Caco-2 (cell line): ENCODE results near the gene ARL3. TPM values are rescaled to one million over a fixed set of nuclear protein-coding genes. Genes with fewer than 3 reads are reported as not detected.

Source experiments
- BruUV-seq: library from RNA; stranded (reverse); fragments of 400-500 nt; replicated peaks from 2 replicates; lab custom pipeline; 2021; lab: Mats Ljungman, UMichigan
- CTCF ChIA-PET: fragments of 300-600 bp; sonication (Branson Sonifier 250); formaldehyde crosslinking; loops from one replicate; lab custom pipeline; 2022; ENCODE audit warnings: antibody characterized with exemption; lab: Charles Lee
- POLR2A ChIA-PET: fragments of 300-600 bp; sonication (Branson Sonifier 250); formaldehyde crosslinking; loops from one replicate; lab custom pipeline; 2022; ENCODE audit warnings: antibody characterized with exemption; lab: Charles Lee
- DNase-seq, 2 experiments: peaks; one replicate each; pipeline versions ENCODE4 v3.0.0 to v3.0.0-alpha.2; 2020 to 2022
- H3K27me3 ChIP-seq: replicated peaks from 2 replicates; pipeline ENCODE4 v1.6.0; 2011; ENCODE audit warnings: low read length; ENCODE audit not compliant: control insufficient read depth, insufficient read depth
- H3K36me3 ChIP-seq: 2 replicates; pipeline ENCODE4 v1.5.1; 2011; ENCODE audit warnings: low read length; ENCODE audit not compliant: control insufficient read depth, insufficient read depth
- H3K4me1 ChIP-seq: fragments of 250-450 bp; sonication (Bioruptor Pico); 2 replicates; pipeline ENCODE4 v1.5.1; 2020; ENCODE audit warnings: mild to moderate bottlenecking
- H3K4me3 ChIP-seq: 2 replicates; pipeline ENCODE4 v1.5.1; 2011; ENCODE audit warnings: low read depth, mild to moderate bottlenecking, control low read depth, low read length
- H3K9me3 ChIP-seq: fragments of 250-450 bp; sonication (Bioruptor Pico); 2 replicates; pipeline ENCODE4 v1.5.1; 2020; ENCODE audit warnings: mild to moderate bottlenecking, moderate library complexity
- H3K27ac Mint-ChIP-seq: one replicate; pipeline ENCODE4 v1.8.0; 2022; ENCODE audit warnings: mixed read lengths; ENCODE audit not compliant: unreplicated experiment
- H3K27me3 Mint-ChIP-seq: one replicate; pipeline ENCODE4 v1.8.0; 2022; ENCODE audit warnings: mixed read lengths; ENCODE audit not compliant: insufficient read depth, unreplicated experiment
- H3K36me3 Mint-ChIP-seq: one replicate; pipeline ENCODE4 v1.8.0; 2022; ENCODE audit warnings: mild to moderate bottlenecking, mixed read lengths; ENCODE audit not compliant: insufficient read depth, unreplicated experiment
- H3K4me1 Mint-ChIP-seq: one replicate; pipeline ENCODE4 v1.8.0; 2022; ENCODE audit warnings: low read depth, mixed read lengths; ENCODE audit not compliant: unreplicated experiment
- H3K4me3 Mint-ChIP-seq: one replicate; pipeline ENCODE4 v1.8.0; 2022; ENCODE audit warnings: mild to moderate bottlenecking, moderate library complexity, mixed read lengths; ENCODE audit not compliant: unreplicated experiment
- H3K9me3 Mint-ChIP-seq: one replicate; pipeline ENCODE4 v1.8.0; 2022; ENCODE audit warnings: mixed read lengths; ENCODE audit not compliant: unreplicated experiment
- intact Hi-C: fragments of 100-400 bp; cut with micrococcal nuclease; formaldehyde crosslinking; loops from one replicate; pipeline ENCODE4 v1.10.0; 2022; ENCODE audit not compliant: unreplicated experiment
- total RNA-seq: library from RNA; stranded (reverse); gene quantifications from 2 replicates; pipeline ENCODE4 v1.2.3, GENCODE V29; 2022
- TF ChIP-seq, protein P1 (sequence below), 2 experiments: fragments of 200-600 bp in 1 of 2; IDR thresholded peaks; 1 replicate in 1 of 2; 2 replicates in 1 of 2; pipeline versions ENCODE4 v1.5.1 to v1.8.0; 2011 to 2022; ENCODE audit warnings: antibody characterized with exemption in 1 of 2, control low read depth in 1 of 2, inconsistent platforms in 1 of 2, low read depth in 1 of 2, low read length in 1 of 2, mild to moderate bottlenecking in 1 of 2, moderate library complexity in 1 of 2; ENCODE audit not compliant: insufficient read depth in 1 of 2, severe bottlenecking in 1 of 2, unreplicated experiment in 1 of 2

ARL3 gene
- total RNA-seq, 1 experiment from 2014 or later: 7.8 TPM

DNA sequence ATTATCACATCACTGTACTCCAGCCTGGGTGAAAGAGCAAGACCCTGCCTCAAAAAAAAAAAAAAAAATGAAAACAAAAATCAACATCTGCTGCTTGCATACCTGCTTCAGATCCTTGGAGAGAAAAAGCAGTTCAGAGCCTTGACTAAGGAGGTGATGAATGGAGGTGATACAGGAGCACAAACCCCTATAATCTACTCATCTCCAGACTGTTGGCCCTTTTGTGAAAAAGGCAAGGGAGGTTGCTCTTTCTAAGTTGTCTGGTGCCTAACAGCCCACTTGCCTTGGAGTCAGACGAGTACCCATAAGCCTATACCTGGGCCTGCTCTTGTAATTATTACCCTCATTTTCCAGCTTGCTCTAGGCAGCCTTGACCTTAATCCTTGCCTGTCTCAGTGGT, 1.7 kb upstream of the ARL3 start:
- no peak overlapping the region for H3K4me3 ChIP-seq
- H3K9me3 ChIP-seq: no peaks in the 10 kb centered on the region
- H3K4me3 Mint-ChIP-seq: peak overlapping the region; percentile 87
- ChIA-PET POLR2A (no interaction called here), CTCF (no interaction called here)
- peaks cover 48% of the 10 kb centered on the region for H3K36me3 Mint-ChIP-seq
- peaks cover 6% of the 10 kb centered on the region; the same call in 1 of the 2 replicates for H3K4me1 ChIP-seq
- intact Hi-C loops: loop anchor here (2.0 kb wide), 2 partner anchors 27 to 37 kb away; partner anchors contain the start of gene WBP1L
- H3K27ac Mint-ChIP-seq: peak overlapping the region; percentile 50
- no TSS peak for BruUV-seq
- H3K9me3 Mint-ChIP-seq: no peaks in the 10 kb centered on the region
- TF ChIP-seq, protein P1, sequence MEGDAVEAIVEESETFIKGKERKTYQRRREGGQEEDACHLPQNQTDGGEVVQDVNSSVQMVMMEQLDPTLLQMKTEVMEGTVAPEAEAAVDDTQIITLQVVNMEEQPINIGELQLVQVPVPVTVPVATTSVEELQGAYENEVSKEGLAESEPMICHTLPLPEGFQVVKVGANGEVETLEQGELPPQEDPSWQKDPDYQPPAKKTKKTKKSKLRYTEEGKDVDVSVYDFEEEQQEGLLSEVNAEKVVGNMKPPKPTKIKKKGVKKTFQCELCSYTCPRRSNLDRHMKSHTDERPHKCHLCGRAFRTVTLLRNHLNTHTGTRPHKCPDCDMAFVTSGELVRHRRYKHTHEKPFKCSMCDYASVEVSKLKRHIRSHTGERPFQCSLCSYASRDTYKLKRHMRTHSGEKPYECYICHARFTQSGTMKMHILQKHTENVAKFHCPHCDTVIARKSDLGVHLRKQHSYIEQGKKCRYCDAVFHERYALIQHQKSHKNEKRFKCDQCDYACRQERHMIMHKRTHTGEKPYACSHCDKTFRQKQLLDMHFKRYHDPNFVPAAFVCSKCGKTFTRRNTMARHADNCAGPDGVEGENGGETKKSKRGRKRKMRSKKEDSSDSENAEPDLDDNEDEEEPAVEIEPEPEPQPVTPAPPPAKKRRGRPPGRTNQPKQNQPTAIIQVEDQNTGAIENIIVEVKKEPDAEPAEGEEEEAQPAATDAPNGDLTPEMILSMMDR (IDR thresholded peaks at IDR 0.05; ENCODE audit: insufficient read depth in 1 of 2, low read depth in 1 of 2, low read length in 1 of 2, severe bottlenecking in 1 of 2, unreplicated experiment in 1 of 2): no peak
- no peak for DNase-seq
- H3K36me3 ChIP-seq: no peaks in the 10 kb centered on the region
- H3K4me1 Mint-ChIP-seq: peaks cover 37% of the 10 kb centered on the region
- H3K27me3 ChIP-seq: no peaks in the 10 kb centered on the region
- no peaks in the 10 kb centered on the region for H3K27me3 Mint-ChIP-seq

DNA sequence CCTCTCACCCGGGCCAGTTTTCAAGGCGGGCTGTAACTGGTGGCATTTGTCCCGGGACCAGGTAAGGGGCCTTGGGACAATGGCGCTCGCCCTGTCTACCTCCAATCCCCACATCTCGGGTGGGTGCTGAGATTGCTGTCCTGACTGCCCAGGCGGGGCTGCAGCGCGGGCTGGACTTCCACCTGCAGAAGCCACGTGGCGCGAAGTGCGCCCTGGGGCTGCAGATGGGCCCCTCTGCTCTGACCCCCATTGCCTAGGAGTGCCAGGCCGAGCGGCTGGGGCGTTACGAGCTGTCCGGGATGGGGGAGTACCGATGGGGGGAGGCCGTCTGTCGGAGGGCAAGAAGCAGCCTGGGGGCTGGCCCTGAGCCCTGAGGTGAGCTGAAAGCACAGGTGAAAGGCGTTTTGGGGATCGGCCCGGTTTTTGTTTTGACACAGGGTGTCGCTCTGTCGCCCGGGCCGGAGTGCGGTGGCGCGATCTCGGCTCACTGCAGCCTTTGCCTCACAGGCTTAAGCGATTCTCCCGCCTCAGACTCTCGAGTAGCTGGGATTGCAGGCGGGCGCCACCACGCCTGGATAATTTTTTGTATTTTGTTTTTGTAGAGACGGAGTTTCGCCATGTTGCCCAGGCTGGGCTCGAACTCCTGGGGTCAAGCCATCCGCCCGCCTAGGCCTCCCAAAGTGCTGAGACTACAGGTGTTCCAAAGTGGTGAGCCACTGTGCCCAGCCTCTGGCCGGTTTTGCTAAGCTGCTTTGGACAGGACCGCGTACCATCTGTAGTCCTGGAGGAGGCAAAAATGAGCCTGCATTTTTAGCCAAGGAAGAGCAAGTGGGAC, 641 bp upstream of the ARL3 start, which contains the start of gene SFXN2:
Gene SFXN2 (plus strand): TSS at position 16 of the 835 bp plus-strand sequence. CDS start 12,001 bp downstream, outside the sequence.
- Mint-ChIP-seq H3K27ac (peak within 1 kb of the TSS; percentile 82), H3K4me3 (peak within 1 kb of the TSS; percentile 87), H3K36me3 (peaks cover 43% of the 10 kb centered on the region), H3K9me3 (no peaks in the 10 kb centered on the region), H3K27me3 (no peaks in the 10 kb centered on the region), H3K4me1 (peaks cover 37% of the 10 kb centered on the region)
- no peaks in the 10 kb centered on the region for H3K27me3 ChIP-seq
- DNase-seq: peak in 1 of 2 experiments; percentile 76
- H3K9me3 ChIP-seq: no peaks in the 10 kb centered on the region
- TF ChIP-seq, protein P1 (IDR thresholded peaks at IDR 0.05; ENCODE audit: insufficient read depth in 1 of 2, low read depth in 1 of 2, low read length in 1 of 2, severe bottlenecking in 1 of 2, unreplicated experiment in 1 of 2): peak in 1 of 2 experiments; percentile 37
- H3K4me1 ChIP-seq: peaks cover 13% of the 10 kb centered on the region
- H3K36me3 ChIP-seq: no peaks in the 10 kb centered on the region; the same call in 1 of the 2 replicates
- TSS peak; percentile 39 for BruUV-seq
- ChIA-PET POLR2A (interaction anchor here (0.5 to 1.8 kb wide), 8 partner anchors 26 to 478 kb away, joined by 3 to 12 read pairs (median 6); partner anchors contain the start of genes AS3MT, NT5C2 and WBP1L), CTCF (interaction anchor here (0.6 to 2.3 kb wide), 9 partner anchors 10 to 436 kb away, joined by 3 to 21 read pairs (median 4); partner anchors contain the start of gene WBP1L)
- peak within 1 kb of the TSS; percentile 85 for H3K4me3 ChIP-seq
- intact Hi-C loops: loop anchor here (2.0 to 5.0 kb wide), 3 partner anchors 28 to 213 kb away; partner anchors contain the start of genes ACTR1A, SUFU and WBP1L

DNA sequence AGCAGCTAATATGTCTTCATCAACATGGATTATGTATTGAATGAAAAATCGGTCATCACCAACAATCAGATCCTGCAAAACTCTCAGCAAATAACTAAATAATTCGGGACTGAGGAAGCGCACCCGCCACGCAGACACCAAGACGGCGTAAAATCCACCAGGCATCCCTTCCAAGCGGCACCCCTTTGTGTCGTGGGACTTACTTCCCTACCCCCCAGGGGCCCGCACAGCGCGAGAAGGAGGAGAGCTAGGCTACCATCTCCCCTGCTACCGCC, 721 bp downstream of the ARL3 start:
- H3K9me3 ChIP-seq: no peaks in the 10 kb centered on the region
- TF ChIP-seq, protein P1 (IDR thresholded peaks at IDR 0.05; ENCODE audit: insufficient read depth in 1 of 2, low read depth in 1 of 2, low read length in 1 of 2, severe bottlenecking in 1 of 2, unreplicated experiment in 1 of 2): peak in 1 of 2 experiments; percentile 57
- TSS peak; percentile 54 for BruUV-seq
- Mint-ChIP-seq H3K9me3 (no peaks in the 10 kb centered on the region), H3K4me3 (peak overlapping the region; percentile 87), H3K36me3 (peaks cover 35% of the 10 kb centered on the region), H3K27ac (peak overlapping the region; percentile 82), H3K4me1 (peaks cover 26% of the 10 kb centered on the region), H3K27me3 (no peaks in the 10 kb centered on the region)
- intact Hi-C loops: loop anchor here (5.0 kb wide), 1 partner anchor 211 kb away; the partner anchor contains the start of genes ACTR1A and SUFU
- POLR2A ChIA-PET: interaction anchor here (0.5 to 1.8 kb wide), 6 partner anchors 47 to 1046 kb away, joined by 4 to 9 read pairs (median 6); partner anchors contain the start of gene AS3MT
- no peak for DNase-seq
- H3K36me3 ChIP-seq: no peaks in the 10 kb centered on the region; the same call in 1 of the 2 replicates
- H3K4me1 ChIP-seq: peaks cover 12% of the 10 kb centered on the region
- CTCF ChIA-PET: interaction anchor here (0.6 to 2.3 kb wide), 7 partner anchors 8 to 319 kb away, joined by 3 to 21 read pairs (median 5); partner anchors contain the start of gene WBP1L
- peak overlapping the region; percentile 85 for H3K4me3 ChIP-seq
- no peaks in the 10 kb centered on the region for H3K27me3 ChIP-seq
